K562 (cell line): ENCODE results near the gene RNF138. TPM values are rescaled to one million over a fixed set of nuclear protein-coding genes. Genes with fewer than 3 reads are reported as not detected.

Experiments
- ATAC-seq: fragments of 200-7000 bp; cut with Tn5 transposase; 3 replicates; pipeline ENCODE4 v1.9.1; 2020; ENCODE audit warnings: moderate library complexity
- BruUV-seq: library from RNA; stranded (reverse); fragments of 400-500 nt; replicated peaks from 2 replicates; lab custom pipeline; 2021; lab: Mats Ljungman, UMichigan
- CTCF ChIA-PET: fragments of 300-600 bp; formaldehyde crosslinking; extraction: SDS; loops from one replicate; lab custom pipeline; 2021; ENCODE audit warnings: low intra/inter-chr PET ratio; lab: Yijun Ruan, JAX
- POLR2A ChIA-PET: fragments of 300-600, 350-650 bp; sonication (Branson Sonifier 250); formaldehyde crosslinking; extraction: SDS; loops from one replicate; lab custom pipeline; 2021; ENCODE audit warnings: antibody characterized with exemption, inconsistent platforms; lab: Yijun Ruan, JAX
- DNase-seq, 4 experiments: peaks; one replicate each; pipeline versions ENCODE4 v3.0.0 to v3.0.0-alpha.2; 2011 to 2018; ENCODE audit warnings: low spot score in 3 of 4, mixed read lengths in 3 of 4; ENCODE audit errors: extremely low read depth in 1 of 4
- FAIRE-seq: peaks from 2 replicates; lab custom pipeline; 2011; peaks lifted over from hg19 to GRCh38; lab: Jason Lieb, UNC
- H2AFZ ChIP-seq: 2 replicates; pipeline ENCODE4 v1.6.0; 2011; ENCODE audit warnings: low read depth, low read length, control low read depth, inconsistent platforms
- H3K27ac ChIP-seq: fragments of 200-600 bp; 3 replicates; pipeline ENCODE4 v1.8.0; 2011; ENCODE audit warnings: low read depth, mild to moderate bottlenecking, control low read depth, inconsistent platforms, low read length, moderate library complexity, mixed read lengths; ENCODE audit errors: extremely low read depth
- H3K27me3 ChIP-seq, 2 experiments: fragments of 300-600 bp in 1 of 2; 2 replicates in 1 of 2; 3 replicates in 1 of 2; pipeline versions ENCODE4 v1.6.0 to v1.8.0; 2011; ENCODE audit warnings: inconsistent platforms in 2 of 2, low read length in 2 of 2, mild to moderate bottlenecking in 1 of 2, mixed read lengths in 1 of 2, moderate library complexity in 1 of 2; ENCODE audit not compliant: control insufficient read depth in 2 of 2, insufficient read depth in 2 of 2
- H3K36me3 ChIP-seq: fragments of 300-600 bp; 3 replicates; pipeline ENCODE4 v1.8.0; 2011; ENCODE audit warnings: mild to moderate bottlenecking, low read length, inconsistent platforms; ENCODE audit not compliant: control insufficient read depth, insufficient read depth
- H3K4me1 ChIP-seq, 2 experiments: fragments of 200-600 bp in 1 of 2; replicated peaks in 1 of 2; 2 replicates in 1 of 2; 3 replicates in 1 of 2; pipeline versions ENCODE4 v1.5.1 to v1.8.0; 2011; ENCODE audit warnings: inconsistent platforms in 2 of 2, low read length in 2 of 2, mild to moderate bottlenecking in 1 of 2, mixed read lengths in 1 of 2, moderate library complexity in 1 of 2; ENCODE audit not compliant: control insufficient read depth in 2 of 2, insufficient read depth in 2 of 2
- H3K4me2 ChIP-seq: 2 replicates; pipeline ENCODE4 v1.6.1; 2011; ENCODE audit warnings: low read length, control low read depth, inconsistent platforms, mixed read lengths; ENCODE audit not compliant: insufficient read depth
- H3K4me3 ChIP-seq: fragments of 200-600 bp; sonication (generic), shearing (Covaris generic); 2 replicates; pipeline ENCODE4 v1.5.1; 2016; ENCODE audit warnings: control low read depth, inconsistent platforms
- H3K79me2 ChIP-seq: fragments of 200-600 bp; 3 replicates; pipeline ENCODE4 v1.8.0; 2011; ENCODE audit warnings: low read length, inconsistent platforms; ENCODE audit not compliant: control insufficient read depth, insufficient read depth
- H3K9ac ChIP-seq, 2 experiments: 2 replicates each; pipeline versions ENCODE4 v1.6.0 to v1.6.1; 2011; ENCODE audit warnings: low read depth in 2 of 2, low read length in 2 of 2, control low read depth in 1 of 2, inconsistent platforms in 1 of 2, mild to moderate bottlenecking in 1 of 2, mixed read lengths in 1 of 2; ENCODE audit not compliant: insufficient read depth in 1 of 2
- H3K9me1 ChIP-seq: one replicate; pipeline ENCODE4 v1.6.0; 2011; ENCODE audit warnings: inconsistent platforms, mild to moderate bottlenecking, low read length, moderate library complexity; ENCODE audit not compliant: control insufficient read depth, insufficient read depth
- H3K9me3 ChIP-seq: replicated peaks from 2 replicates; pipeline ENCODE4 v1.5.1; 2011; ENCODE audit warnings: low read depth, low read length, inconsistent platforms; ENCODE audit not compliant: control insufficient read depth, insufficient read depth
- H4K20me1 ChIP-seq: replicated peaks from 2 replicates; pipeline ENCODE4 v1.6.1; 2011; ENCODE audit warnings: low read length, inconsistent platforms, mixed read lengths; ENCODE audit not compliant: control insufficient read depth, insufficient read depth
- NEUROD1 ChIP-seq: fragments of 150-350 bp; IDR thresholded peaks from 2 replicates; pipeline ENCODE4 v1.6.1; 2014; ENCODE audit warnings: borderline replicate concordance, low read length, low read depth; ENCODE audit not compliant: partially characterized antibody
- RAD21 ChIP-seq, 2 experiments: fragments of 250-450 bp in 1 of 2; fragments of 450-650 bp in 1 of 2; sonication (Bioruptor Pico) in 1 of 2; formaldehyde crosslinking in 1 of 2; IDR thresholded peaks in 1 of 2; conservative IDR thresholded peaks in 1 of 2; 2 replicates each; pipeline versions ENCODE4 v1.4.0 to v1.8.0; 2020 to 2022; ENCODE audit warnings: mild to moderate bottlenecking in 2 of 2, moderate library complexity in 1 of 2
- TCF3 ChIP-seq: sonication (generic); formaldehyde crosslinking; IDR thresholded peaks from 2 replicates; pipeline ENCODE4 v1.4.0; 2020; ENCODE audit warnings: mild to moderate bottlenecking, missing genetic modification reagents
- THAP7 ChIP-seq: fragments of 250-450 bp; sonication (Bioruptor Pico); IDR thresholded peaks from 2 replicates; pipeline ENCODE4 v1.5.0; 2021
- U2AF1 ChIP-seq: fragments of 200-400 bp; formaldehyde crosslinking; optimal IDR thresholded peaks from 2 replicates; pipeline ENCODE3; 2017; ENCODE audit warnings: mild to moderate bottlenecking, low read depth, low read length, moderate library complexity
- ZC3H4 ChIP-seq: sonication (generic); formaldehyde crosslinking; IDR thresholded peaks from 2 replicates; pipeline ENCODE4 v1.9.0; 2021; ENCODE audit warnings: missing genetic modification reagents, borderline replicate concordance
- ZNF124 ChIP-seq: sonication (generic); formaldehyde crosslinking; IDR thresholded peaks from 2 replicates; pipeline ENCODE4 v1.8.1; 2022; ENCODE audit warnings: missing genetic modification reagents
- ZNF134 ChIP-seq: fragments of 250-450 bp; sonication (Bioruptor Pico); conservative IDR thresholded peaks from 2 replicates; pipeline ENCODE4 v1.4.0; 2020
- ZNF165 ChIP-seq: fragments of 250-450 bp; sonication (Bioruptor Pico); IDR thresholded peaks from 2 replicates; pipeline ENCODE4 v1.4.0; 2020; ENCODE audit warnings: borderline replicate concordance
- ZNF507 ChIP-seq: conservative IDR thresholded peaks from 2 replicates; pipeline ENCODE4 v1.6.1; 2017; ENCODE audit warnings: missing genetic modification characterization, missing compliant biosample characterization
- WGBS: fragments of 100-300 bp; shearing (Covaris generic); methylation state at CpG from one replicate; pipeline ENCODE4 v1.1.6; 2016; ENCODE audit warnings: low coverage, mixed read lengths; ENCODE audit not compliant: insufficient coverage; ENCODE audit errors: missing lambda C conversion rate; 5-methylcytosine and 5-hydroxymethylcytosine counted together
- in situ Hi-C: fragments of 300-500 bp; cut with MboI; formaldehyde crosslinking; loops from 4 replicates; pipeline ENCODE4 v1.15.0; 2018; ENCODE audit warnings: inconsistent platforms, mixed read lengths
- intact Hi-C: fragments of 100-400 bp; cut with micrococcal nuclease; formaldehyde crosslinking; loops from 2 replicates; pipeline ENCODE4 v1.14.2; 2022
- polyA plus RNA-seq, 8 experiments: library from polyadenylated mRNA; depleted of rRNA in 4 of 8; stranded (reverse) in 5 of 8; unstranded in 3 of 8; fragments of >200 nt; fragmentation: Nextera tagmentation in 2 of 8; fragmentation: Illumina TruSeq in 1 of 8; extraction: Ambion mirVana in 2 of 8; extraction: Trizol in 1 of 8; gene quantifications; 2 replicates each; pipeline versions ENCODE4 v1.2.1 to v1.2.3, GENCODE V29; 2011 to 2014; ENCODE audit warnings: inconsistent platforms in 1 of 8, missing spikeins in 1 of 8
- total RNA-seq, 7 experiments: library from RNA; depleted of rRNA in 6 of 7; stranded (reverse); fragments of >200 nt in 6 of 7; fragmentation: Illumina TruSeq in 2 of 7; extraction: Trizol in 2 of 7; gene quantifications; 2 replicates each; pipeline versions ENCODE4 v1.2.1 to v1.2.3, GENCODE V29; 2011 to 2021; ENCODE audit warnings: low replicate concordance in 1 of 7
- TF ChIP-seq, protein P1 (sequence below), 3 experiments: IDR thresholded peaks in 2 of 3; conservative IDR thresholded peaks in 1 of 3; 2 replicates each; pipeline ENCODE4 v1.5.1; 2011 to 2012; ENCODE audit warnings: low read length in 3 of 3, mild to moderate bottlenecking in 3 of 3, control low read depth in 2 of 3, improper control_type of control experiment in 1 of 3, inconsistent platforms in 1 of 3, low read depth in 1 of 3, mixed read lengths in 1 of 3, moderate library complexity in 1 of 3; ENCODE audit not compliant: insufficient read depth in 2 of 3

The RNF138 gene
- total and polyA plus RNA-seq, 9 of the 15 experiments (the other 6 are each of a cell fraction or from before 2014, with no cell fraction given) = 47.6 to 100 (median 62.5) TPM

- intact Hi-C loops = no loop called here
- FAIRE-seq = no peak
- TF ChIP-seq ZNF165 (CRISPR knock-in tag) (no peak), RAD21 (CRISPR knock-in tag; conservative IDR thresholded peaks at IDR 0.05 in 1 of 2, IDR thresholded peaks at IDR 0.05 in 1 of 2) (peak in 1 of 2 experiments; percentile 45; a peak in 3 of 4 replicates), U2AF1 (no peak), ZNF124 (CRISPR knock-in tag) (no peak), ZC3H4 (CRISPR knock-in tag) (no peak), ZNF507 (tag) (no peak), THAP7 (no peak), TCF3 (CRISPR knock-in tag) (no peak), NEUROD1 (no peak), ZNF134 (no peak)
- TF ChIP-seq, protein P1, sequence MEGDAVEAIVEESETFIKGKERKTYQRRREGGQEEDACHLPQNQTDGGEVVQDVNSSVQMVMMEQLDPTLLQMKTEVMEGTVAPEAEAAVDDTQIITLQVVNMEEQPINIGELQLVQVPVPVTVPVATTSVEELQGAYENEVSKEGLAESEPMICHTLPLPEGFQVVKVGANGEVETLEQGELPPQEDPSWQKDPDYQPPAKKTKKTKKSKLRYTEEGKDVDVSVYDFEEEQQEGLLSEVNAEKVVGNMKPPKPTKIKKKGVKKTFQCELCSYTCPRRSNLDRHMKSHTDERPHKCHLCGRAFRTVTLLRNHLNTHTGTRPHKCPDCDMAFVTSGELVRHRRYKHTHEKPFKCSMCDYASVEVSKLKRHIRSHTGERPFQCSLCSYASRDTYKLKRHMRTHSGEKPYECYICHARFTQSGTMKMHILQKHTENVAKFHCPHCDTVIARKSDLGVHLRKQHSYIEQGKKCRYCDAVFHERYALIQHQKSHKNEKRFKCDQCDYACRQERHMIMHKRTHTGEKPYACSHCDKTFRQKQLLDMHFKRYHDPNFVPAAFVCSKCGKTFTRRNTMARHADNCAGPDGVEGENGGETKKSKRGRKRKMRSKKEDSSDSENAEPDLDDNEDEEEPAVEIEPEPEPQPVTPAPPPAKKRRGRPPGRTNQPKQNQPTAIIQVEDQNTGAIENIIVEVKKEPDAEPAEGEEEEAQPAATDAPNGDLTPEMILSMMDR (IDR thresholded peaks at IDR 0.05 in 2 of 3, conservative IDR thresholded peaks at IDR 0.05 in 1 of 3; ENCODE audit: insufficient read depth in 2 of 3, low read depth in 1 of 3, low read length in 3 of 3) = peak; percentile 12 to 51 (median 40); a peak in 3 of 6 replicates
Observed at GRCh38 chr18:32072321-32072720, 19.4 kb upstream of the RNF138 start.

More at GRCh38 chr18:32072321-32072720, 19.4 kb upstream of the RNF138 start:
- H3K79me2 ChIP-seq = no peaks in the 10 kb centered on the region
- H3K4me2 ChIP-seq = no peak overlapping the region
- H4K20me1 ChIP-seq = no peaks in the 10 kb centered on the region
- H3K27me3 ChIP-seq = peaks cover 6 to 13% of the 10 kb centered on the region in 2 experiments; a peak in 4 of 5 replicates
- under 1% methylated on average over 4 of the region's 4 CpGs for WGBS
- ChIA-PET CTCF (no interaction called here), POLR2A (interaction anchor here (1.2 to 1.6 kb wide), 2 partner anchors 16 to 20 kb away, joined by 3 to 6 read pairs; partner anchors contain the start of gene RNF138)
- H3K9me3 ChIP-seq = no peaks in the 10 kb centered on the region
- peak; percentile 20 to 45 (median 38) for DNase-seq
- no TSS peak for BruUV-seq
- H3K4me1 ChIP-seq = no peaks in the 10 kb centered on the region
- in situ Hi-C loops = no loop called here
- ATAC-seq = peak; percentile 81
- H2AFZ ChIP-seq = no peak overlapping the region
- H3K9ac ChIP-seq = no peak overlapping the region
- no peaks in the 10 kb centered on the region for H3K36me3 ChIP-seq
- H3K4me3 ChIP-seq = no peak overlapping the region
- no peaks in the 10 kb centered on the region for H3K9me1 ChIP-seq
- no peak overlapping the region for H3K27ac ChIP-seq
